Mesenteric fat pad (tissue), 1 donor: ENCODE results near the gene CCDC160. TPM values are rescaled to one million over a fixed set of nuclear protein-coding genes. Genes with fewer than 3 reads are reported as not detected.

ENCODE experiments used
- DNase-seq: peaks from one replicate; pipeline ENCODE4 v3.0.0-alpha.2; 2020; ENCODE audit warnings: low spot score
- total RNA-seq: library from RNA; stranded (reverse); fragmentation: NEBNext Ultra II Directional; extraction: Animal tissue kit (Norgen Biotek cat#: 25700); gene quantifications from one replicate; pipeline ENCODE4 v1.2.1, GENCODE V29; 2021
- donor health status: DM: yes; HTN: yes; CAD: no.

CCDC160 gene
- total RNA-seq, 1 donor from 2014 or later: not detected

DNA sequence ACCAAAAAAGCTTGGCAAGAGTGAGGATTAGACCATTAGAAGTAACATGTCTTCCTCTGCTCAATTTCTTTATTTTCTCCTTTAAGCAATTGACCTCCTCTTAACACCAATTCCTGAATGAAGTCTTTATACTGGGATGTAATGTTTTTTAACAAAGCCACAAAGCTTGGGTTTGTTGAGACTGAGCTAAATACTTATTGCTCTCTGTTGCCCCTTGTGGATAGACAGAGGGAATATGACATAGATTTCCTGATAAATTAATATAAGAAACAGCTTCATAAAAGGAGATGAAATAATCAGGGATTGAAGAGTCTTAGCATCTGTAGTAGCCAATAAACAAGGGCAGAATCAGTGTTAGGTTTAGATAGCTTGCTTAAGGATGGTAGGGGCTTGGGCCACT, 57.6 kb downstream of the CCDC160 start:
- no peak for DNase-seq

Other genes with a start within 250 kb of the CCDC160 start
- 13.1 TPM for gene PHF6, start 136.1 kb downstream of the CCDC160 start, total RNA-seq
- 18.1 TPM for gene HPRT1, start 223.0 kb downstream of the CCDC160 start, total RNA-seq